Effector memory CD8-positive, alpha-beta T cell (primary cell): ENCODE measurements around the gene IL2RA.
"Not testable (repeated sequence)": the region's sequence is repeated elsewhere in the genome, so short reads cannot be mapped to it uniquely, and the experiment has no call there.

ENCODE experiments used
- ATAC-seq: fragments of 150-1000 bp; cut with Tn5 transposase; replicated peaks from 2 replicates; pipeline ENCODE4 v1.10.0; 2021; ENCODE audit warnings: mild to moderate bottlenecking, moderate library complexity
- DNase-seq, 3 experiments: peaks; one replicate each; pipeline ENCODE4 v3.0.0; 2021
- H3K27ac Mint-ChIP-seq, 2 donors: one replicate each; pipeline ENCODE4 v1.8.0; 2022; ENCODE audit warnings: mild to moderate bottlenecking in 2 of 2, mixed read lengths in 2 of 2, moderate library complexity in 2 of 2
- H3K27me3 Mint-ChIP-seq, 2 donors: one replicate each; pipeline ENCODE4 v1.8.0; 2022; ENCODE audit warnings: mixed read lengths in 2 of 2
- H3K36me3 Mint-ChIP-seq: one replicate; pipeline ENCODE4 v1.8.0; 2022; ENCODE audit warnings: mild to moderate bottlenecking, moderate library complexity, mixed read lengths; ENCODE audit not compliant: insufficient read depth
- H3K4me1 Mint-ChIP-seq, 2 donors: one replicate each; pipeline ENCODE4 v1.8.0; 2022; ENCODE audit warnings: low read depth in 2 of 2, mixed read lengths in 2 of 2
- H3K4me3 Mint-ChIP-seq, 2 donors: one replicate each; pipeline ENCODE4 v1.8.0; 2022; ENCODE audit warnings: mild to moderate bottlenecking in 2 of 2, mixed read lengths in 2 of 2, moderate library complexity in 2 of 2
- H3K9me3 Mint-ChIP-seq, 2 donors: one replicate each; pipeline ENCODE4 v1.8.0; 2022; ENCODE audit warnings: mixed read lengths in 2 of 2

The IL2RA gene

DNA sequence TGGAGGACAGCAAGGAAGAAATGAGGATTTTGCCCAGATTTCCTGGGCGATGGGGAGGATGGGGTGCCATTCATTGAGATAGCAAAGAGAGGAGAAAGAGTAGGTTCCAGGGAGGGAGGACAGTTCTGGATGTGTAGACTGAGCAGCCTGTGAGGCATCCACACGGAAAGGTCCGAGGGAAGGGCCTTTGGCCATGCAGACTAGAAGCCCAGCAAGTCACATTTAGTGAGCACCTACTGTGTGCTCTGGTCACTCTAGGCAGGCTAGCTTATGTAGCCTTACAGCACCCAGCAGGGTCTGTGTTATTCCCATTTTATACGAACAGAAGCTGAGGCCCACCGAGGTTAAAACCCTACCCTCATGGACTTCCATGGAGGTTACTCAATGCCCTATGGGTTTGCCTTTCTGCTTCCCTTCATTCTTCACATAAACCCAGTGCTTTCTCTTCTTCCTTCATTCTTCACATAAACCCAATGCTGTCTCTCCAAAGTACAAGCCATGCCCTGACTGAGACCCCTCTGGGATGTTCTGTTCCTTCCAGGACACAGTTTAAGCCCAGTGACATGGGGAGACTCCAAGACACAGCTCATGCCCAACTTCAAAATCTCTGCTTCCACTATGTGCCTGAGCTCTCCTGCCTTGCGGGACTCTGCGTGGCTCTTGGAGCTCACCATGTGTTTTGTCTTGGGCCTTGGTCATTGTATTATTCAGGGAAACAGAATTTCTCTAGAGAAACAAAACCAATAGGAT is 13.7 kb downstream of the IL2RA start:
- peaks cover 49 to 62% of the 10 kb centered on the region in 2 donors for H3K4me1 Mint-ChIP-seq
- peaks cover 27% of the 10 kb centered on the region for H3K36me3 Mint-ChIP-seq

GRCh38 chr10:6047847-6048246 is 14.3 kb downstream of the IL2RA start:
- DNase-seq (no peak), ATAC-seq (no peak)
- Mint-ChIP-seq H3K27ac (no peak overlapping the region), H3K4me1 (peaks cover 43 to 58% of the 10 kb centered on the region in 2 donors), H3K9me3 (no peaks in the 10 kb centered on the region), H3K4me3 (no peak overlapping the region), H3K36me3 (peaks cover 24% of the 10 kb centered on the region), H3K27me3 (no peaks in the 10 kb centered on the region)

More for the DNA sequence above, 13.7 kb downstream of the IL2RA start:
- DNase-seq: no peak
- no peak overlapping the region for H3K4me3 Mint-ChIP-seq
- no peak for ATAC-seq
- peak overlapping the region in 1 of 2 donors; percentile 99 for H3K27ac Mint-ChIP-seq
- no peaks in the 10 kb centered on the region for H3K27me3 Mint-ChIP-seq
- H3K9me3 Mint-ChIP-seq: no peaks in the 10 kb centered on the region

DNA sequence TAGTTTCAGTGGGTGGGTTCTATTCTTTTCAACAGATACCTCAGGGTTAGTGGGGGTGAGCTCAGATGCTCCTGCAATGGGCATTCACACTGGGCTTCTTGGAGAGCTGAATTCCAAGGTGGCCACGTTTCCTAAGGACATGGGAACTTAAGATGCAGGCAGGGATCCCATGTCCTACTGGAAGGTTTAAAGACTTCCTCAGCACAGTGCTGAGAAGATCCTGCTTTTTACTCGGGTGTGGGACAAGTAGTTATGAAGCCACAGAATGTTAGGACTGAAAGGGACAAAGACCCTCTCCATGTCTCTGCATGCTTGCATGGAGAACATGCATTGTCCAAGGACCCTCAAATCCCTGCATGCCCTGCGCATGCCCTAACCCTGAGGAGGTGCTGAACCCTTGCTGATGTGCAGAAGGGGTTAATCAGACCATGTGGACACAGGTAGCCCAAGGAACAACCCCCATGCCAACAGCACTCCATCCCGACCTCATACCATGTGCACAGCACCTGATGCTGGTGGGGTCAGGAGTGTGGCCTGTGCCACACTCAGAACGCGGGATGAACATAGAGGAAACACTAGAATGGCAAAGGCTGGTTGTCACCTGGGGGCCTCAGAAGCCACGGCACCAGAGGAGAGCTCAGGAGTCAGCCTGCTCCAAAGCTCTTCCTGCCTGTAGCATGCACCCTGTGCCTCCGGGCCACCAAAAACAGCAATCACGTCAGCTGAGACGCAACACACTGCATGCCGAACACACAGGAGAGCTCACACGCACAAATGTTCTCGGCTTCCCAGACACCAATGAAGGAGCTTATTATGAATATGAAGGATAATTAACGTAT is 15.2 kb downstream of the IL2RA start:
- H3K27me3 Mint-ChIP-seq: no peaks in the 10 kb centered on the region
- no peaks in the 10 kb centered on the region for H3K9me3 Mint-ChIP-seq
- DNase-seq: no peak
- no peak overlapping the region for H3K27ac Mint-ChIP-seq
- ATAC-seq: no peak
- no peak overlapping the region for H3K4me3 Mint-ChIP-seq
- peaks cover 35 to 49% of the 10 kb centered on the region in 2 donors for H3K4me1 Mint-ChIP-seq
- peaks cover 16% of the 10 kb centered on the region for H3K36me3 Mint-ChIP-seq

GRCh38 chr10:6045878-6046772 is 16.0 kb downstream of the IL2RA start:
- Mint-ChIP-seq H3K27ac (peak overlapping the region in 1 of 2 donors; percentile 31), H3K27me3 (no peaks in the 10 kb centered on the region), H3K9me3 (no peaks in the 10 kb centered on the region), H3K4me3 (peak overlapping the region in 1 of 2 donors; percentile 45), H3K36me3 (peaks cover 12% of the 10 kb centered on the region), H3K4me1 (peaks cover 32 to 47% of the 10 kb centered on the region in 2 donors)
- ATAC-seq: no peak
- DNase-seq: no peak

DNA sequence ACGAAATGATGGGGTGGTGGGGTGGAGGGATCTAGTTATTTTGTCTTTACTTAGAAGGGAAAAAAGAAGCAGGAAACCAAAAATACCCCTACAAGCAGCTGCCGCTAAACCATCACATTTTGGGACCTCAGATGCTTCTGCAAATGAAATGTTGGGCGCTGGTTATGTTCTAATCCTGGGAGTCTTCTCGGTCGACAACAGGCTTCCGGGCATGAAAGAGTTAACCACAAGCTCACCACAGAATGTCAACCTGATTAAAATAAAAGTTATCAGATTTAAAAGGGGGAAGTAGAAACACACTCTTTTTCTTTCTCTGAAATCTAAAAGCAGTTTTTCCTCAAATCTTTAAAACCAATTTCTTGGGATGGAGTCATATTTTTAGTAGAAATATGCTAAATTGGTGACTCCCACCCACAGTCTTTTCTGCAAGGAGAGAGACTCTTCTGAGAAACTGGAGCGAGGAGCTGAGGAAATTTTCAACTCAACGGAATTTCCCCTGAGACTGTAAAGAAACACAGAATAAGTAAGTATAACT is 16.8 kb downstream of the IL2RA start:
- Mint-ChIP-seq H3K27me3 (no peaks in the 10 kb centered on the region), H3K36me3 (peaks cover 8% of the 10 kb centered on the region), H3K4me3 (peak overlapping the region; percentile 10 to 45), H3K27ac (peak overlapping the region in 1 of 2 donors; percentile 31), H3K4me1 (peaks cover 24 to 39% of the 10 kb centered on the region in 2 donors), H3K9me3 (no peaks in the 10 kb centered on the region)
- ATAC-seq (no peak), DNase-seq (no peak)

- Mint-ChIP-seq H3K4me1 (peaks cover 19 to 34% of the 10 kb centered on the region in 2 donors), H3K27ac (no peak overlapping the region), H3K4me3 (peak overlapping the region; percentile 10 to 45), H3K27me3 (no peaks in the 10 kb centered on the region), H3K9me3 (no peaks in the 10 kb centered on the region), H3K36me3 (peaks cover 5% of the 10 kb centered on the region)
- DNase-seq (no peak), ATAC-seq (no peak)
Measured at GRCh38 chr10:6044751-6045313, 17.3 kb downstream of the IL2RA start.

DNA sequence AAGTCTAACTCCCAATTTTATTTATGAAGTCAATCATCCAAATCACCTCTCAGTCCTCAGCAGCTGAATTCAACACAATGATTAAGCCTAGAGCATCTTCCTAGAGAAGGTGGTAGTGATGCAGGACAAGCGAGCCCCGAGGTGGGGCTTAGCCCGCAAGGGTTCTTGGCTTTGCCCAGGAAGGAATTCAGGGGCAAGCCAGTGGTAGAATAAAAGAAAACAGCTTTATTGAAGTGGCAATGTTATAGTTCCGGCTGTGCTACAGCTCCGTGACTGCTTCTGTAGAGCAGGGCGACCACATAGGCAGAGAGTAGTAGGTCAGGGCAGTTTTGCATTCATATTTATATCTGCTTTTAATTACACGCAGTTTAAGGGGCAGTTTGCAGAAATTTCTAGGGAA is 18.1 kb downstream of the IL2RA start:
- Mint-ChIP-seq H3K9me3 (no peaks in the 10 kb centered on the region), H3K27me3 (no peaks in the 10 kb centered on the region), H3K4me1 (peaks cover 15 to 35% of the 10 kb centered on the region in 2 donors), H3K27ac (no peak overlapping the region), H3K36me3 (no peaks in the 10 kb centered on the region), H3K4me3 (no peak overlapping the region)
- peak; percentile 68 for ATAC-seq
- DNase-seq: no peak

DNA sequence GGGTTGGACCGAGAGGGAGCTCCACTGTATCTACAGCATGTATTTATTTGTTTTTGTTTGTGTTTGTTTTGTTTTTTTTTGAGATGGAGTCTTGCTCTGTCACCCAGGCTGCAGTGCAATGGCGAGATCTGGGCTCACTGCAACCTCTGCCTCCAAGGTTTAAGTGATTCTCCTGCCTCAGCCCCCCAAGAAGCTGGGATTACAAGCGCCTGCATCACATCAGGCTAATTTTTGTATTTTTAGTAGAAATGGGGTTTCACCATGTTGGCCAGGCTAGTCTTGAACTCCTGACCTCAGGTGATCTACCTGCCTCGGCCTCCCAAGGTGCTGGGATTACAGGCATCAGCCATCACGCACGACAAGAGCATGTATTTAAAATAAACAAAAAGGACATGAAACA is 18.8 kb downstream of the IL2RA start:
- H3K4me1 Mint-ChIP-seq: peaks cover 22 to 36% of the 10 kb centered on the region in 2 donors
- H3K27me3 Mint-ChIP-seq, H3K36me3 Mint-ChIP-seq, H3K9me3 Mint-ChIP-seq, DNase-seq, H3K27ac Mint-ChIP-seq, ATAC-seq, H3K4me3 Mint-ChIP-seq: not testable (repeated sequence)

GRCh38 chr10:6040205-6040604 is 22.0 kb downstream of the IL2RA start:
- no peaks in the 10 kb centered on the region for H3K27me3 Mint-ChIP-seq
- ATAC-seq: no peak
- H3K36me3 Mint-ChIP-seq: peaks cover 5% of the 10 kb centered on the region
- H3K4me3 Mint-ChIP-seq: no peak overlapping the region
- no peak for DNase-seq
- peaks cover 38 to 40% of the 10 kb centered on the region in 2 donors for H3K4me1 Mint-ChIP-seq
- no peaks in the 10 kb centered on the region for H3K9me3 Mint-ChIP-seq
- no peak overlapping the region for H3K27ac Mint-ChIP-seq

DNA sequence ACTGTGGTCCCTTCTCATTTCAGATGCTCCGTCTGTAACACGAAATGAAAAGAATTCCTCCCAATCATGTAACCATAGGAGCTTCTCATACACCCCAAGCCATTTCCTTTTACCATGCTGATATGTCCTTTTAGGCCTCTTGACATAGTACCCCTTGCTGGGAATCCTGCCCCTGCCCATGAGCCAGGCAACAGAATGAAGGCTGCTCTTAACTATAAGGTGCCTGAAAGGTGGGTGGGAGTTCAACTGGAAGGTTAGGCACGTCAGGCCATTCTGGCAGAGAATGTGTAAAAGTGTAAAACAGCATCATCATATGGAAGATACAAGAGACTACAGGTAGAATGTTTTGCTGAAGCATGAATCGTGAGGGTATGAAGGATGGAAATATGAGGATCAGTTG is 22.5 kb downstream of the IL2RA start:
- H3K27ac Mint-ChIP-seq: no peak overlapping the region
- H3K27me3 Mint-ChIP-seq: no peaks in the 10 kb centered on the region
- no peaks in the 10 kb centered on the region for H3K9me3 Mint-ChIP-seq
- no peak overlapping the region for H3K4me3 Mint-ChIP-seq
- H3K36me3 Mint-ChIP-seq: peaks cover 5% of the 10 kb centered on the region
- DNase-seq (no peak), ATAC-seq (no peak)
- H3K4me1 Mint-ChIP-seq: peaks cover 35% of the 10 kb centered on the region in 2 donors

GRCh38 chr10:6038071-6038631 is 24.0 kb downstream of the IL2RA start:
- peak overlapping the region; percentile 42 to 66 for H3K27ac Mint-ChIP-seq
- ATAC-seq (peak; percentile 84), DNase-seq (peak; percentile 23 to 39 (median 34))
- H3K4me3 Mint-ChIP-seq: peak overlapping the region; percentile 24 to 51
- no peaks in the 10 kb centered on the region for H3K9me3 Mint-ChIP-seq
- H3K4me1 Mint-ChIP-seq: peaks cover 29 to 34% of the 10 kb centered on the region in 2 donors
- H3K36me3 Mint-ChIP-seq: peaks cover 5% of the 10 kb centered on the region
- H3K27me3 Mint-ChIP-seq: no peaks in the 10 kb centered on the region

- H3K27me3 Mint-ChIP-seq: no peaks in the 10 kb centered on the region
- peak overlapping the region; percentile 24 to 51 for H3K4me3 Mint-ChIP-seq
- no peaks in the 10 kb centered on the region for H3K9me3 Mint-ChIP-seq
- ATAC-seq (no peak), DNase-seq (no peak)
- H3K4me1 Mint-ChIP-seq: peaks cover 29 to 34% of the 10 kb centered on the region in 2 donors
- peak overlapping the region; percentile 42 to 66 for H3K27ac Mint-ChIP-seq
- H3K36me3 Mint-ChIP-seq: peaks cover 5% of the 10 kb centered on the region
Measured at GRCh38 chr10:6037422-6037821, 24.7 kb downstream of the IL2RA start.
